ENCODE data around the gene MMP20.
A peak's percentile ranks its signal among the peaks of the same experiment; 100 is the strongest.

MMP20 gene

DNA sequence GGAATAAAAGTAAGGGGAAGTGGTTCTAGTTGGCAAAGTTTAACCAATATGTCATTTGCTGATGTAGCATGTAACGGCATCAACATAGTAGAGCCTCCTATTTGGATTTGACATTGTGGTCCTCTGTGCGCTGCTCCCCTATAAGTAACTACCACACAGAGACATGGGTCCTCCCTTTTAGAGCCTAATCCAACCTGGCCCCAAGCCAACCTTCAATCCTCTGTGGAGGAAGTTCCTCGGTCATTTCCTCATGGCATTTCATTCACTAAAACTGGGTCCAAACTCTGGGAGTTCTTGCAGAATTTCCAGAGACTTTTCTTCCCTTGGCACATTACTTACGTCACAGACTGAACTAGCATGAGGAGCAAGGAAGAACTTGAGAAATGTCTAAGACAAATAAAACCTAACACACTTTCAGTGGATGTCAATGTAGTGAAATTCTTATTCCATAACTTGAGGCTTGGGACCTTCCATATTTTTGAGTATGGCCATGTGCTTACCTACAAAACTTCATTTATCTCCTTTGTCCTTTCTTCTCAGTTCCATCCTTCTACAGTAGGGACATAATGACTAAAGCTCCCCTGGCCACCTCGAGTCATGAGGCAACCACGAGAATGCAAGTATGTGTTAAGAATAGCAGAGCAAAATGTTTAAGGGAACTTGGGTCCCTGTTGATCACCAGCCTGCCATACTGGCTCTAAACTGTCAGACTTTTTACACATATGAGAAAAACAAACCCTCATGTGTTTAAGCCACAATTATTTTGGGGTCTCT, 34.7 kb downstream of the MMP20 start:
- H3K4me1 Mint-ChIP-seq, result no peaks in the 10 kb centered on the region
- no peak overlapping the region for H3K4me3 Mint-ChIP-seq
- H3K27ac Mint-ChIP-seq, result no peak overlapping the region
- peaks cover 17% of the 10 kb centered on the region for H3K9me3 Mint-ChIP-seq
- H3K36me3 Mint-ChIP-seq (ENCODE audit: low read depth), result no peaks in the 10 kb centered on the region
- TF ChIP-seq CTCF (IDR thresholded peaks at IDR 0.05; ENCODE audit: unreplicated experiment in 3 of 3), result no peak
- peaks cover 7% of the 10 kb centered on the region for H3K27me3 Mint-ChIP-seq (ENCODE audit: low read depth)

DNA sequence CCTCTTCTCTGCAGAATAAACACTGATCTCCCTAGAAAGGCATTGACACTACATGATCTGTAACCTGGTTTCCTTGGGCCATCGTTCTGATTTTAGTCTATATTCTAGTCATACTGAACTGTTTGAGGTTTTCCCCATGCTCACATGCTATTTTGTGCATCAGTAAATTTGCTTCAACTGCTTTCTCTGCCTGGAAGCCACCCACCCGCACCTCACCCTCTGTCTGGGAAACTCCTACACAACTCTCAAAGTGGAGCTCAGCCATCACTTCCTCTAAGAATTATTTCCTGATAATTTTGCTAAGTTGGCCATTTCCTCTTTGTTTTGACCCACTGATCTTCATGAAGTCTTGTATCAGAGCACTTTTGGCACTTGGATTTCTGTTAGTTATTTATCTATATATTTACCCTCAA, 36.1 kb downstream of the MMP20 start:
- Mint-ChIP-seq H3K27me3 (ENCODE audit: low read depth) (peaks cover 4% of the 10 kb centered on the region), H3K9me3 (peaks cover 17% of the 10 kb centered on the region), H3K4me3 (no peak overlapping the region), H3K36me3 (ENCODE audit: low read depth) (no peaks in the 10 kb centered on the region), H3K4me1 (no peaks in the 10 kb centered on the region), H3K27ac (peak overlapping the region in 1 of 3 experiments; percentile 40)
- no peak for TF ChIP-seq CTCF (IDR thresholded peaks at IDR 0.05; ENCODE audit: unreplicated experiment in 3 of 3)

DNA sequence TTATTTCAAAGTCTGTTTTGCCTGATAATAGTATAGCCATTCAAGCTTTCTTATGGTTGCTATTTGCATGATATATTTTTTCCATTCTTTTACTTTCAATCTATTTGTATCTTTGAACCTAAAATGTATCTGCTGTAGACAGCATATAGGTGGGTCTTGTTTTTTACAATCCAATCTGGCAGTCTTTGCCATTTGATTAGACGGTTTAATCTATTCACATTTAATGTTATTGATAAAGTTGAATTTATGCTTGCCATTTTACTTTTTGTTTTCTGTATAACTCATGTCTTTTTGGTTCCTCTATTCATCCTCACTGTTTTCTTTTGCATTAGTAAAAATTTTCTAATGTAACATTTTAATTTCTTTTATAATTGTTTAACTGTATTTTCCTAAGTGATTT, 37.4 kb downstream of the MMP20 start:
- Mint-ChIP-seq H3K36me3 (ENCODE audit: low read depth) (no peaks in the 10 kb centered on the region), H3K4me3 (no peak overlapping the region), H3K27me3 (ENCODE audit: low read depth) (peaks cover 4% of the 10 kb centered on the region), H3K27ac (no peak overlapping the region), H3K4me1 (no peaks in the 10 kb centered on the region), H3K9me3 (peaks cover 17% of the 10 kb centered on the region)
- no peak for TF ChIP-seq CTCF (IDR thresholded peaks at IDR 0.05; ENCODE audit: unreplicated experiment in 3 of 3)

GRCh38 chr11:102583141-102583873, 41.8 kb downstream of the MMP20 start:
- no peak for TF ChIP-seq CTCF (IDR thresholded peaks at IDR 0.05; ENCODE audit: unreplicated experiment in 3 of 3)
- Mint-ChIP-seq H3K36me3 (ENCODE audit: low read depth) (no peaks in the 10 kb centered on the region), H3K4me3 (no peak overlapping the region), H3K4me1 (peaks cover 5% of the 10 kb centered on the region), H3K27ac (no peak overlapping the region), H3K27me3 (ENCODE audit: low read depth) (peaks cover 4% of the 10 kb centered on the region), H3K9me3 (peaks cover 11% of the 10 kb centered on the region)

DNA sequence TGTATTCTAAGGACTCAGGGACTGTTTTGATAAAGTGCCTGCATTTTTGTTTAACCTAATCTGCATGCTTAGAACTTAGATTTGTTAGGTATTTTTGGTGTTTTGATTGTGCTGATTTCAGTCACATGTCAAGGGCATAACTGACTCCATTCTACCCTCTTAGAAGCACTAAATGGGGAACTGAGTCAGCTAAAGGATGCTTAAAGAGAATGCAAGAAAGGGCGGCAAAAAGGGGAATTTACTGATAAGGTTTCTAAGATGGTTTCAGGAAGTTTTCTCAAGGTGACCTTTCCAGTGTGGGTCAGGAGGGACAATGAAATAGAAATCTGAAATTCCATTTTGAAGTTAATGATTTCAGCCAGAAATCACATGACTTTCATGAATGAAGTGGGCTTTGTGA, 43.0 kb downstream of the MMP20 start:
- Mint-ChIP-seq H3K27ac (peak overlapping the region in 2 of 3 experiments; percentile 8 to 58), H3K36me3 (ENCODE audit: low read depth) (no peaks in the 10 kb centered on the region)

More for the DNA sequence above, 43.0 kb downstream of the MMP20 start:
- peaks cover 5% of the 10 kb centered on the region for H3K4me1 Mint-ChIP-seq
- peaks cover 8% of the 10 kb centered on the region for H3K9me3 Mint-ChIP-seq
- no peak overlapping the region for H3K4me3 Mint-ChIP-seq
- peaks cover 2% of the 10 kb centered on the region for H3K27me3 Mint-ChIP-seq (ENCODE audit: low read depth)
- no peak for TF ChIP-seq CTCF (IDR thresholded peaks at IDR 0.05; ENCODE audit: unreplicated experiment in 3 of 3)

All from nephron (organoid).